Frontal cortex (tissue), 4 donors: Measurements from ENCODE around the gene SMARCC1. TPM values are rescaled to one million over a fixed set of nuclear protein-coding genes. Genes with fewer than 3 reads are reported as not detected.
"Not testable (repeated sequence)": the region's sequence is repeated elsewhere in the genome, so short reads cannot be mapped to it uniquely, and the experiment has no call there.

ENCODE experiments used
- DNase-seq, 2 donors: peaks; one replicate each; pipeline ENCODE4 v3.0.0; 2012; ENCODE audit warnings: low spot score in 2 of 2
- FAIRE-seq: peaks from 2 replicates; lab custom pipeline; 2012; peaks lifted over from hg19 to GRCh38; lab: Jason Lieb, UNC
- total RNA-seq: library from RNA; depleted of rRNA; stranded (reverse); fragments of >200 nt; gene quantifications from one replicate; pipeline ENCODE4 v1.2.3, GENCODE V29; 2014
- donor health status: control.
- donor health status: control.
- donor health status: control.

SMARCC1 gene
- total RNA-seq: 99.9 TPM

DNA sequence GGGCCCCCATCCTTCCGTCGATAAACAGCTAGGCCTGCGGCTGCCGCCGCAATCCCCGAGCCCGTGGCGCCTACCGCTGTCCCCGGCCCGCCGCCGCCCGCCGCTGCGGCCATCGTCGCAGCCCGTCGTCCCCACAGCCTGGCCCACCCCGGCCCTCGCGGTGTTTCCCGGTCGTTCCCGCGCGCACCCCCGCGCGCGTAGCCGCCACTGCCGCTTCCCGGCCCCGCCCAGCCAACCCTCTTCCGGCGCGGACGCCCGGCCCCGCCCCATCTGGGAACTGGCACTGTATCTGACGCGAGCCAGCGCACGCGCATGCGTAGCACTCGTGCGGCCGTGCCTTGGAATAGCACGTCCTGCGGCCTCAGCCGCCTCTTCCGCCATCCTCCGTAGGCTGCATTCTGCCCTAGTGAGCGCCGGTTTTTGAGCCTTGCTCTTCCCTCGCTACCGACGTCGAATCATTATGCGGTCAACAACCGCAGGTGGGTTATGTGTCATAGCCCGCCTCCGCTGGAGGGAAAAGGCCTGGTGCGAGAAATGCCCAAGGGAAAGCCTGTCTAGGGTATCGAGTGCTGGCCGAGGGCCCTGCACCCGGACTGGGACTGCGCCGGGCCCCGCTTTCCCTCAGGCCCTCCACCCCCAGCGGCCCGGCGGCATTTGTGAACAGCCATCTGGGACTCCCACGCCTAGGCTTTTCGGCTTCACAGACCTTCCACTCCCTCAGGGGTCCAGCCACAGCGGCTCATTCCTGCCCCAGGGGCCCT lies at the start of gene SMARCC1:
Gene SMARCC1, minus strand, starts transcription at position 209 of the 761 bp plus-strand sequence. Its CDS starts 96 bp downstream, at position 113.
- no peak for FAIRE-seq
- DNase-seq: peak; percentile 96 to 97

- not testable (repeated sequence) for FAIRE-seq, DNase-seq
Measured at GRCh38 chr3:47829482-47829881, 47.8 kb upstream of the SMARCC1 start.

DNA sequence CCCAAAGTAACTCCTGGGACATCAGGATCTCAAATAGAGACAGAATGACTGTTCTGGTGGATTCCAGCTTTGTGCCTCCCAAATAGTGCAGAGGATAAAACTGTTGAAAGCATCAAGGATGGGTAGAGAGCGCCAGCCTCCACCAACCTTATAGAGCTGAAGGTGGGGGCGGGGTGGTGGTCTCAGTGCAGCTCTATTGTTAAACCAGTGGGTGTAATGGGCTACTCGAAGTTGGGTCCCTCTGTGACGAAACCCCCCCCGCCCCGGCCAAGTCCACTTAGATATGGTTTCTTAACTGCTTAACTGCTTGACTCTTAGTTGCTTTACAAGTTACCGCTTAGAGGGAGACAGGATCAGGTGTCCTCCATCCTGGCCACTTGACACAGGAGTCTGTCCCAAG lies 43.9 kb upstream of the SMARCC1 start:
- DNase-seq: no peak
- no peak for FAIRE-seq

GRCh38 chr3:47824541-47825473 lies 43.1 kb upstream of the SMARCC1 start:
- DNase-seq (peak; percentile 90 to 95), FAIRE-seq (no peak)

DNA sequence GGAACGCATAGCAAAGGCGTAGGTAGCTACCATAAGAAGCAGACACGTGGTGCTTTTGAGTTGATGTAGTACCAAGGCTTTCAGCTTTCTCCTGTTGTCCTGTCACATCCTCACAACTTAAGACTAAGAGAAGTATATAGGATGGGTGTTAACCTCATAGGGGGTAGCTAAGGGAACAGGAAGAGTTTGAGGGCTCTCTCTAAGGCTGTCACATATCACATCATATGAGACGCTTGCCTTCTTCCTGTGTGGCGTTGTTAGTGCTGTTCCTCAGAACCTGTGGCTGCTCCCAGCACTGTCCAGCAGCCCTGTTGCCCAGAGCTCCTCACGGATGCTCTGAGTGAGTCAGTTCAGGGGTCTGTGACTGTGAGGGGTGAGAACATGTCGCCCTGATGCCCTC lies 35.9 kb upstream of the SMARCC1 start:
- no peak for DNase-seq
- no peak for FAIRE-seq

DNA sequence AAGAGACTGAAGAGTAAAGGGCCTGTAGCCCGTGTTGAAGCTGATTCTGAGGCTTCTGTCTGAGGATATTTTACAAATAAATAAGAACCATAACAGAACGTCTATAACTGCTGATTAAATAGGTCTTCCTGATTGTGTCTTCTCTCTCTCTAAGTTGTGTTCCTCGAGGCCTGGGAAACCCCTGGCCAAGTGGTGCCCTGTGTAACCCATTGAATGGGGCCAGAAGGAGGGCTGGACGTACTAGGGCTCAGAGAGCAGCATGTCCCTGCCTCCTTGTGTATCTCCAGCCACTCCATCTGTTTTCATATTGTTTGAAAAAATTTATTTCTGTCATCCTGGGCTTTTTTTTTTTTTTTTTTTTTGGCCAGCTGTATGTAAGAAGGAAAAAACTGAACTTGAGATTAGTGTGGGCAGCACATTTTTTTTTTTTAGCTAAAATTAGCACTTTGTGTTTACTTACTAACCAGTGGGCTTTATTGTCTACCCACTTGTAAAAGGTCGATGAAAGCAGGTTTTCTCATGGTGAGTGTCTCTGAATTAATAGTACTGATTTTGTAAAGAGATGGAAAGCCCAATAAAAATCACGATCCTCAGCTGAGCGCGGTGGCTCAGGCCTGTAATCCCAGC lies 32.0 kb upstream of the SMARCC1 start:
- DNase-seq (no peak), FAIRE-seq (no peak)

DNA sequence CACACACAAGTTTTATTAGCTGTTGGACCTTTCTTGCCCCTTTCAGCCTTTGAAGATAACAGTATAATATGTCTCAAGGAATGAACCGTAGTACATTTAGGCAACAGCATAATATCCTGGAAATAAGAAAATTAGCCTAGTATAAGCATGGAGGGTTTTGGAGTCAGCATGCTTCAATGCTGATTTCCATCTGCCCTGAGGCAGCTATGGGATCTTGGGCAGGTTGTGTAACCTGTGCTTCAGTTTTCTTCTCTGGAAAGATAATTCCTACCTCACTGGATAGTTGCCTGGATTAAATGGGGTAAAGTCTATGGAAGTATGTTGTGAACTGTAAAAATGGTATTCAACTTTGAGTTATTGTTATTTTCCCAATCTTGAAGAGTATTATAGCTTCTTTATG lies 22.9 kb upstream of the SMARCC1 start:
- no peak for FAIRE-seq
- DNase-seq: no peak

- no peak for FAIRE-seq
Measured at GRCh38 chr3:47803480-47804025, 21.9 kb upstream of the SMARCC1 start.

DNA sequence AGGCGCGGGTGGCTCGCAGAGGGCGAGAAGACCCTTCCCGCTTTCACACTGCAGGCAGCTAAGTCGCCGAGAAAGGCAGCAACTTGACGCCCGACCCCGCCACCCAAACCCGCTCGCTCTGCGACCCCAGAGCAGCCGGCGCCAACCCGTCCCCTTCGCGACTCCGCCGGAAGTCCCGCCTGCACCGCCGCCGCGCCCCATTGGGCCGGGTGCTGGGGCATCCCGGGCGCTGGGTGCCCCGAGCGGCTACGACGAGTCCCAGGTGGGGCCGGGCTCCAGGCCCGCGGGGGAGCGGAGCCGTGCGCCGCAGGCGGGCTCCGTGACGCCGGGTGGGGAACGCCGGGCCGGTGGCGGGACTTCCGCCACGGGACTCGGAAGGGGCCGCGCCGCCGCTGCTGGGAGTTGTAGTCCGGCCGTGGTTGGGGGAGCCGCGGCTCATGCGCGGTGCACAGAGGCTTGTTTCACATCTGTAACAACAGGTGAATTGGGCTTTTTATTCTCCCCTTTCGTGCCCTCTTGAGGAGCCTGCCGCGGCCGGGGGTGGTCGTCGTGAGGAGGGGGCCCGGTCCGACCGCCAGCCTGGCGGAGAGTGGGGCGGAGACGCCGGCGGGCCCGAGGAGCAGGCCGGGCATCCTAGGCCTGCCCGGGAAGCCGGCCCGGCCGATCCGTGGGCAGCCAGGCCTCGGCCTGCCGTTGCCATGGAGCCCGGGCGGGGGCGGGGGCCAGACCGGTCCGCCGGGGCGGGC lies 21.2 kb upstream of the SMARCC1 start, which contains the start of gene DHX30:
Gene DHX30, plus strand, starts transcription at position 405 of the 746 bp plus-strand sequence. CDS start 7,546 bp downstream, outside the sequence.
- FAIRE-seq: no peak

More at GRCh38 chr3:47803480-47804025, 21.9 kb upstream of the SMARCC1 start:
- no peak for DNase-seq

GRCh38 chr3:47799733-47800132 lies 18.0 kb upstream of the SMARCC1 start:
- no peak for FAIRE-seq

More for the DNA sequence above, 21.2 kb upstream of the SMARCC1 start, which contains the start of gene DHX30:
- DNase-seq: peak; percentile 94 to 97

DNA sequence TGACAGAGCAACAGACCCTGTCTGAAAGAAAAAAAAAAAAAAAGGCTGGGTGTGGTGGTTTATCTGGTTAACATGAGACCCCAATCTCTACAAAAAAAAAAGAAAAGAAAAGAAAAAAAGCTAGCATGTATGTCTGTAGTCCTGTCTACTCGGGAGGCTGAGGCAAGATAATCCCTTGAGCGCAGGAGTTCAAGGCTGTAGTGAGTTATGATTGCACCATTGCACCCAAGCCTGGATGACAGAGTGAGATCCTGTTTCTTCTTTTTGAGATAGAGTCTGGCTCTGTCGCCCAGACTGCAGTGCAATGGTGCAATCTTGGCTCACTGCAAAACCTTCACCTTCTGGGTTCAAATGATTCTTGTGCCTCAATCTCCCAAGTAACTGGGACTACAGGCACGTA lies 12.9 kb upstream of the SMARCC1 start:
- no peak for FAIRE-seq

More at GRCh38 chr3:47799733-47800132, 18.0 kb upstream of the SMARCC1 start:
- no peak for DNase-seq

GRCh38 chr3:47792699-47793098 lies 11.0 kb upstream of the SMARCC1 start:
- FAIRE-seq (no peak), DNase-seq (no peak)

More for the DNA sequence above, 12.9 kb upstream of the SMARCC1 start:
- DNase-seq: no peak

DNA sequence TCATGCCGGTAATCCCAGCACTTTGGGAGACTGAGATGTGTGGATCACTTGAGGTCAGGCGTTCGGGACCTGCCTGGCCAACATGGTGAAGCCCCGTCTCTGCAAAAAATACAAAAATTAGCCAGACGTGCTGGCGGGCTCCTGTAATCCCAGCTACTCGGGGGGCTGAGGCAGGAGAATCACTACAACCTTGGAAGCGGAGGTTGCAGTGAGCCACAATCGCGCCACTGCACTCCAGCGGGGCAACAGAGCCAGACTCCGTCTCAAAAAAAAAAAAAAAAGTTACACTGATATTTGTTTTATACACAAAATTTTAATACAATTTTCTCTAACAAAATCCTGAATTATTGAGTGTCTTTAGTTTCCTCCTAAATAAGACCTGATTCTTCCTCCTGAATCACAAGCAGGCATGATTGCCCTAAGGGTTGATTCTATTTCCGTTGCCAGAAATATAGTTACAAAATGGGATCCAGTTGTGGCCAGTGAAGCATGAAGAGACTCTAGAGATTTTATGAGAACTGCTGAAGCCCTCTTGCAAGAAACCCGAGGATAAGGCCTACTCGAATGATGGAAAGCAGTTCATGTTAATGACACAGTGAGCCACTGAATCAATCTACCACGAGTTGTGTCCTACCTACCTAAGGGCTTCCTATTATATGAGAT lies 9.6 kb upstream of the SMARCC1 start:
- no peak for FAIRE-seq
- no peak for DNase-seq

GRCh38 chr3:47783673-47784072 lies 2.0 kb upstream of the SMARCC1 start:
- FAIRE-seq (no peak), DNase-seq (no peak)

- DNase-seq (no peak), FAIRE-seq (no peak)
Measured at GRCh38 chr3:47782446-47783308, 984 bp upstream of the SMARCC1 start.

DNA sequence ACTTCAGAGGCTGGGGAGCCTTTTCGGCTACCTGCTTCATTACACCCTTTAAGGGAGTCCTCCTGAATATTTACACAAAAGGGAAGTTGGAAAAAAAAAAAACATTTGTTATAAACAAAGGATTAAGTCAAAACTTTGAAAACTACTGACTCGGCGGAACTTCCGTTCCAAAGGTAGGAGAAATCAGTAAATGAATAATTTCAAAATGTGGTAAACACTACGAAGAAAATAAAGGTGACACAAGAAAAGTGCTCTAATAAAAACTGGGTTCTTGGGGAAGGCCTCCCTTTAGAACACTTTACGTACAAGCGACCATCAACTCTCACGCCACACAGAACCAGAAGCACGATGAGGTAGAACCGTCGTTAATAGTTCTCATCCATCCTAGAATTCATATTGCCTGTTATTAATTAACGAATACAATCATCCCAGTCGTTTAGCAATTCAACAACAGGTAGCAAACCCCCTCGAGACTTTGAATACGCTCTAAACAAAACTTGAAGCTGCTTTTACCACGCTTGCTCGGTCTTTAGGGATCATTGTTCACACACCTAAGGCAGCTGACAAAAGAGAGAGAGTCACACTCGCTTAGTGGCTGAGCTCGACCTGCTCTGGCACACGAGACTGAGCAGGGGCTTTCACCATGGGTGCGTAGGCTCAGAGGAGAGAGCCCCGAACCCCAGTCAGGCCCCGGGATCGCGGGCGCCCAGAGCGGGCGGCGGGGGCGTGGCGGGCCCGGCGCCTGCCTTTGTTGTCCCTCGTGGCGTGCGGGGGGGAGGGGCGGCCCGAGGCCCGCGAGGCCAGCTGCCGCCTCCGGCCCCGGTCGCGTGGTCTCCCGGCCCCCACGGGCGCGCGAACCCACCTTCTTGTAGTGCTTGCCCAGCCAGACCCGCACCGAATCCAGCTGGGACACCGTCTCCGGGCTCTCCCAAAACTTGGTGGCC lies 680 bp downstream of the SMARCC1 start:
- peak; percentile 77 to 83 for DNase-seq
- no peak for FAIRE-seq
